ENCODE measurements around the gene DHX29.
A peak's percentile ranks its signal among the peaks of the same experiment; 100 is the strongest.
"Not testable (repeated sequence)": the region's sequence is repeated elsewhere in the genome, so short reads cannot be mapped to it uniquely, and the experiment has no call there.

The DHX29 gene

DNA sequence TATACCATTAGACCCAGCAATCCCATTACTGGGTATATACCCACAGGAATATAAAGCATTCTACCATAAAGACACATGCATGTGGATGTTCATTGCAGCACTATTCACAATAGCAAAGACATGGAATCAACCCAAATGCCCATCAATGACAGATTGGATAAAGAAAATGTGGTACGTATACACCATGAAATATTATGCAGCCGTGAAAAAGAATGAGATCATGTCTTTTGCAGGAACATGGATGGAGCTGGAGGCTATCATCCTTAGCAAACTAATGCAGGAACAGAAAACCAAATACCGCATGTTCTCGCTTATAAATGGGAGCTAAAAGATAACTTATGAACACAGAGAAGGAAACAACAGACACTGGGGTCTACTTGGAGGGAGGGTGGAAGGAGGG is 10.7 kb upstream of the DHX29 start:
- not testable (repeated sequence) for DNase-seq (ENCODE audit: low read depth in 2 of 3, low spot score in 2 of 3)

DNA sequence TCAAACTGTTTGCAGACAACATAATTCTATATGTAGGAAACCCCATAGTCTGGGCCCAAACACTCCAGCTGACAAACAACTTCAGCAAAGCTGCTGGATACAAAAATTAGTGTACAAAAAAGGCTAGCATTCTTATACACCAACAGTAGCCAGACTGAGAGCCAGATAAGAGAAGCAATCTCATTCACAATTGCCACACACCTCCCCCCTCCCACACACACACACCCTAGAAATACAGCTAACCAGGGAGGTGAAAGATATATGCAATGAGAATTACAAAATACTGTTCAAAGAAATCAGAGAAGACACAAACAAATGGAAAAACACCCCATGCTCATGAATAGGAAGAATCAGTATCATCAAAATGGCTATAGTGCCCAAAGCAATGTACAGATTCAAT is 9.3 kb upstream of the DHX29 start:
- no peak for DNase-seq (ENCODE audit: low read depth in 2 of 3, low spot score in 2 of 3)

GRCh38 chr5:55316289-55316688 is 8.8 kb upstream of the DHX29 start:
- DNase-seq (ENCODE audit: low read depth in 2 of 3, low spot score in 2 of 3): no peak

GRCh38 chr5:55313870-55314617 is 6.5 kb upstream of the DHX29 start:
- no peak for DNase-seq (ENCODE audit: low read depth in 2 of 3, low spot score in 2 of 3)

- DNase-seq (ENCODE audit: low read depth in 2 of 3, low spot score in 2 of 3): peak in 1 of 3 experiments; percentile 10
Measured at GRCh38 chr5:55308254-55308836, 851 bp upstream of the DHX29 start.

DNA sequence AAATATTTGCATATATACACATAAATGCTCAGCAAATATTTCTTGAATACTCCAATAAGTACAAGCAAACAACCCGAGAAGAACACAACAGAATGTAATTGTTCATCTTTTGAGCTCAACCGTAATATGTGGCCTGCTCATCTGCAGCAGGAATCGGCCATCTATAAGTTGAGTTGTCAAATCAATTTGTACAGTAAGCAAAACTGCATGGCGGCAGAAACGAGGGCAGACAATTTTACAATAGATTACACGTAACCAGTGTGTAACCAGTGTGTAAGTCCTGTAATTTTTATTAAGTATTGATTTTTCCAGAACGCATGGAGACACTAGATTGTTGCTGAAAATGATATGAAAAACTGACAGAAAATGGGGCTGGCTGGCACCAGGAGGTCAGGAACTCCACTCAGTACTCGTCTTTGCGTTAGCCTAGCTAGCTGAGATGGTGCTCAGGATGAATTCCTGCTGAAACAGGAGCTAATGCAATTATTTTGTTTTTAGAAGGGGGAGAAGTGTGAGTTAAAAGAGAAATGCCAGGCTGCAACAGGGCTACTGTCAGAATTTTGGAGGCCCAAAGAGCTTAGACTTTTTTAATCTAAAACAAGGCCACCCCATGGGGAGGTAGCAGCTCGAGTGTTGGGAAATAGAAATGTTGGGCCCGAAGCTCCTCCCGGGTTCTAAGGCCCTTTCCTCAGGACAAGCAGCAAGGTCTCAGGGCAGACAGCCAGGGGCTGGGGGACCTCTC is 682 bp downstream of the DHX29 start:
- no peak for DNase-seq (ENCODE audit: low read depth in 2 of 3, low spot score in 2 of 3)

DNA sequence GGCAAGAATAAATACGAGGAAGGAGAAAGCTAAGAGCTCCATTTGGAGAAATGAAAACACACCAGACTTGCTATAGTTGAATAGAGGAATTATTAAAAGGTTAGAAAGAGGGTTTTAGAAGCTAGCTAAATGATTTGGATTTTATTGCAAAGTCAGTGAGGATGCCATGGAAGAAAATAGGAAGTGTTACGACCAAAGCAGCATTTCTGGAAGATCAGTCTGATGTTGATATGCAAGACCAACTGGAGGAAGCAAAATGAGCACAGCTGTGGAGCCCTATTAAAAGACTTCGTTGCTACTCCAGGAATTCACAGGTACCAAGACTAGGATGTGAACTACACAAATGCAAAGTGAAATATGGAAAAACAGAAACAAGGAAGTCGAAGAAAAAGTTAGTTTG is 2.1 kb downstream of the DHX29 start:
- no peak for DNase-seq (ENCODE audit: low read depth in 2 of 3, low spot score in 2 of 3)

- DNase-seq (ENCODE audit: low read depth in 2 of 3, low spot score in 2 of 3): no peak
Measured at GRCh38 chr5:55304584-55304983, 2.9 kb downstream of the DHX29 start.

GRCh38 chr5:55303238-55303690 is 4.2 kb downstream of the DHX29 start:
- DNase-seq (ENCODE audit: low read depth in 2 of 3, low spot score in 2 of 3): no peak

- no peak for DNase-seq (ENCODE audit: low read depth in 2 of 3, low spot score in 2 of 3)
Measured at GRCh38 chr5:55300890-55301289, 6.6 kb downstream of the DHX29 start.

- no peak for DNase-seq (ENCODE audit: low read depth in 2 of 3, low spot score in 2 of 3)
Measured at GRCh38 chr5:55294935-55295334, 12.6 kb downstream of the DHX29 start.

GRCh38 chr5:55290991-55291390 is 16.5 kb downstream of the DHX29 start:
- no peak for DNase-seq (ENCODE audit: low read depth in 2 of 3, low spot score in 2 of 3)

- no peak for DNase-seq (ENCODE audit: low read depth in 2 of 3, low spot score in 2 of 3)
Measured at GRCh38 chr5:55289808-55290207, 17.7 kb downstream of the DHX29 start.

- DNase-seq (ENCODE audit: low read depth in 2 of 3, low spot score in 2 of 3): no peak
Measured at GRCh38 chr5:55286411-55286933, 21.0 kb downstream of the DHX29 start.

- no peak for DNase-seq (ENCODE audit: low read depth in 2 of 3, low spot score in 2 of 3)
Measured at GRCh38 chr5:55278778-55279177, 28.7 kb downstream of the DHX29 start.

- no peak for DNase-seq (ENCODE audit: low read depth in 2 of 3, low spot score in 2 of 3)
Measured at GRCh38 chr5:55276771-55277170, 30.7 kb downstream of the DHX29 start.

- no peak for DNase-seq (ENCODE audit: low read depth in 2 of 3, low spot score in 2 of 3)
Measured at GRCh38 chr5:55258339-55258738, 49.2 kb downstream of the DHX29 start.

DNA sequence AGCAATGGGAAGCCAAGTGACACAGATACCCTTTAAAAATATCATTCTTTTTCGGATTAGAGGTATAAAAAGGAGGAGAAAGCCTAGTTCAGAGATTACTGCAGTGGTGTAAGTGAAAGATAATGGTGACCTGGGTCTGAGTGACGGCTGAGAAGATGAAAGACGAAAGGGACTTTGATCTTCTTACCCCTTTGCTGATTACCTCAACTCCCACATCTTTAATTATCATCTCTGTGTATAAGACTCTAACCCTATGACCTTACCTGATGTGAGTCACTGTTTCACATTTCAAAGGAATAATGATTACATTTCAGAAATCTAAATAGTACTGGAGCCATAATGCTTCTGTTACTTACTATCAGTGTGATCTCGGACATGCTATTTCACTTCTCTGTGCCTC is 52.7 kb downstream of the DHX29 start:
- no peak for DNase-seq (ENCODE audit: low read depth in 2 of 3, low spot score in 2 of 3)

- no peak for DNase-seq (ENCODE audit: low read depth in 2 of 3, low spot score in 2 of 3)
Measured at GRCh38 chr5:55250064-55250463, 57.4 kb downstream of the DHX29 start.

DNA sequence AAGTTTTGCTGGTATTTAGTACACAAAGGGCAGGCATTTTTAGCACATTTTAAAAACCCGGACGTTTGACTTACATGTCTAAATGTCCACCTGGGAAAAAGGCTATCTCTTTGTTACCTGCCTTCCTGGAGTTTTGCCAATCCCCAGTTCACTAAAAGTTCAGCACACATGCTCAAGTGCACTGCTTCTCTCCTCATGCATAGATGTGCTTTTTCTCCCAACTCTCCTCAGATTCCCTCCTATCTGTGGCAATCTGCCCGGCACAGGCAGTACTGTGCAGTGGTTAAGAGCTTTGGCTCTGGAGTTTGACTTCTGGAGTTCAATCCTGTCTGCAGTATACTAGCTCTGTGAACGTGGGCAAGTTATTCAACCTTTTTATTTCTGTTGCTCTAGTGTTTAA is 65.7 kb downstream of the DHX29 start:
- no peak for DNase-seq (ENCODE audit: low read depth in 2 of 3, low spot score in 2 of 3)

- DNase-seq (ENCODE audit: low read depth in 2 of 3, low spot score in 2 of 3): no peak
Measured at GRCh38 chr5:55236800-55237199, 70.7 kb downstream of the DHX29 start.

DNA sequence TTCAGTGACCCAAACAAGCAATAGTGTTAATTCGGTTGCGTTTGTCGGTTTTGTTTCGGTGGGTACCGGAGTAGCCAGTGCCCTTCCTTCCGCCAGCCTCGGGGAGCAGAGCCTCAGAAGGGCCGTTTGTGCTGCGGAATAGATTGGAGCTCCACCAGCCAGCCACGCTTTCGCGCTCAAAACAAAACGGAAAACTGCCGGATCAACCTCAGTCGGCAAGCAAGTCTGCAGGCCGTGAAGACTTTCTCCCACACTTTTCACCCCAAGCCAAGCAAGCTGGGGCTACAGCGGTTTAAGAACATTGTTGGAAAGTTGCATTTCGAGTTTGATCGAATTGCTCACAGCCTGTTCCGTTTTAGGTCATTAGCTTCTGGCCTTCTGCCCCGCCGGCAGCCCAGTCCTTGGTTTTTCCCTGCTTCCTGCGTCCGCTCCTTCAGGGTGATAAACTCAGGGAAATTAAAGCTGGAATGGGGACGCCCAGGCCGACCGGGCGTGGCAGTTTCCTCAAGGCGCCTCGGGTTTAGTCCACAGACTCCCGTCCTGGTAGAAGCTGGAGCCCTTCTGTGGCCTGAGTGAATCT is 73.3 kb downstream of the DHX29 start:
- DNase-seq (ENCODE audit: low read depth in 2 of 3, low spot score in 2 of 3): no peak

Measured in activated CD8-positive, alpha-beta memory T cell treated with anti-CD3 and anti-CD28 coated beads for 48 hours (primary cell).